ENCODE results near the gene AP3M1. TPM values are rescaled to one million over a fixed set of nuclear protein-coding genes. Genes with fewer than 3 reads are reported as not detected.

AP3M1 gene
- polyA plus RNA-seq, 1 of the 3 experiments (the other 2 are of a cell fraction): 17.7 TPM

GRCh38 chr10:74083304-74083703 is 67.3 kb downstream of the AP3M1 start (continued):
- no peak for TF ChIP-seq EP300 (IDR thresholded peaks at IDR 0.05; ENCODE audit: borderline replicate concordance in 1 of 2, low read depth in 1 of 2, low read length in 1 of 2)
- no peak for TF ChIP-seq FOXM1 (IDR thresholded peaks at IDR 0.05; ENCODE audit: low read depth)

GRCh38 chr10:74081941-74082718 is 68.5 kb downstream of the AP3M1 start:
- H3K4me1 ChIP-seq (ENCODE audit: control insufficient read depth in 1 of 2, insufficient read depth in 2 of 2, low read depth in 1 of 2, low read length in 1 of 2): peaks cover 2 to 49% of the 10 kb centered on the region in 2 experiments; a peak in 3 of 4 replicates
- WGBS (ENCODE audit: low lambda C conversion rate): 84% methylated on average over 5 of the region's 5 CpGs
- peaks cover 9% of the 10 kb centered on the region for H4K20me1 ChIP-seq (ENCODE audit: insufficient read depth)
- no peak overlapping the region for H3K9ac ChIP-seq
- DNase-seq: no peak
- H3F3A ChIP-seq (replicated peaks; ENCODE audit: insufficient read depth): peaks cover 55% of the 10 kb centered on the region
- no peaks in the 10 kb centered on the region for H3K9me2 ChIP-seq
- H3K9me3 ChIP-seq: no peaks in the 10 kb centered on the region
- CTCF ChIA-PET: interaction anchor here (0.6 to 6.2 kb wide), 49 partner anchors 9 to 334 kb away, joined by 3 to 102 read pairs (median 4); no protein-coding TSS in a partner anchor
- H3K4me2 ChIP-seq: no peak overlapping the region
- POLR2A ChIA-PET: no interaction called here
- H3K79me2 ChIP-seq (ENCODE audit: insufficient read depth): peaks cover 83% of the 10 kb centered on the region
- H2AFZ ChIP-seq (ENCODE audit: low read depth): no peak overlapping the region
- no peak overlapping the region for H3K27ac ChIP-seq (ENCODE audit: low read depth in 2 of 2, low read length in 1 of 2)
- peaks cover 29 to 57% of the 10 kb centered on the region in 2 experiments for H3K36me3 ChIP-seq (replicated peaks in 1 of 2; ENCODE audit: control insufficient read depth in 1 of 2, insufficient read depth in 2 of 2, low read length in 1 of 2)
- no peak overlapping the region for H3K4me3 ChIP-seq (ENCODE audit: low read depth in 2 of 2, low read length in 1 of 2)
- no peak for TF ChIP-seq ZBTB33 (IDR thresholded peaks at IDR 0.05; ENCODE audit: borderline replicate concordance, low read depth)
- TF ChIP-seq USF2 (IDR thresholded peaks at IDR 0.05; ENCODE audit: borderline replicate concordance, low read depth, low read length): no peak
- no peak for TF ChIP-seq GATA2 (CRISPR knock-in tag; IDR thresholded peaks at IDR 0.05)
- no peak for TF ChIP-seq ELF1 (IDR thresholded peaks at IDR 0.05)
- no peak for TF ChIP-seq RAD21 (IDR thresholded peaks at IDR 0.05; ENCODE audit: low read length)
- TF ChIP-seq MEF2A (IDR thresholded peaks at IDR 0.05; ENCODE audit: borderline replicate concordance, low read depth): no peak
- no peak for TF ChIP-seq FOXM1 (IDR thresholded peaks at IDR 0.05; ENCODE audit: low read depth)
- TF ChIP-seq NFIC (IDR thresholded peaks at IDR 0.05; ENCODE audit: borderline replicate concordance): no peak
- TF ChIP-seq FOSL2 (IDR thresholded peaks at IDR 0.05; ENCODE audit: borderline replicate concordance, low read depth): no peak
- TF ChIP-seq GABPA (IDR thresholded peaks at IDR 0.05; ENCODE audit: low read depth): no peak
- TF ChIP-seq EP300 (IDR thresholded peaks at IDR 0.05; ENCODE audit: borderline replicate concordance in 1 of 2, low read depth in 1 of 2, low read length in 1 of 2): no peak
- H3K27me3 ChIP-seq (ENCODE audit: insufficient read depth): no peaks in the 10 kb centered on the region
